Esophagus muscularis mucosa (tissue), 3 donors: Measurements from ENCODE around the gene ZNF532.

ENCODE experiments used
- CTCF ChIP-seq, 3 experiments: fragments of 200-600 bp in 2 of 3; fragments of 450-650 bp in 1 of 3; sonication (generic) in 2 of 3; IDR thresholded peaks; one replicate each; pipeline ENCODE4 v1.5.1; 2017 to 2019; ENCODE audit warnings: antibody characterized with exemption in 3 of 3, mild to moderate bottlenecking in 2 of 3, moderate library complexity in 1 of 3
- POLR2A ChIP-seq: fragments of 450-650 bp; IDR thresholded peaks from one replicate; pipeline ENCODE4 v1.6.1; 2017; ENCODE audit warnings: antibody characterized with exemption, moderate library complexity, mild to moderate bottlenecking, low read depth

GRCh38 chr18:58886864-58887612, 22.4 kb downstream of the ZNF532 start:
- TF ChIP-seq CTCF (IDR thresholded peaks at IDR 0.05) (no peak), POLR2A (no peak)
